GM23338 (cell line): Measurements from ENCODE around the gene KCNE1.
"Not testable (repeated sequence)": the region's sequence is repeated elsewhere in the genome, so short reads cannot be mapped to it uniquely, and the experiment has no call there.

ENCODE experiments used
- CREB1 ChIP-seq: fragments of 250-450 bp; sonication (Bioruptor Pico); IDR thresholded peaks from 2 replicates; pipeline ENCODE4 v1.5.0; 2020; ENCODE audit warnings: low read depth, mild to moderate bottlenecking, moderate library complexity
- CTCF ChIP-seq, 2 experiments: fragments of 200-600 bp in 1 of 2; sonication (generic) in 1 of 2; conservative IDR thresholded peaks; 2 replicates each; pipeline versions ENCODE4 v1.5.1 to v1.6.1; 2016 to 2017; ENCODE audit warnings: antibody characterized with exemption in 2 of 2, low read depth in 2 of 2, mild to moderate bottlenecking in 2 of 2, moderate library complexity in 1 of 2
- ETS1 ChIP-seq: IDR thresholded peaks from 2 replicates; pipeline ENCODE4 v1.6.1; 2016; ENCODE audit warnings: antibody characterized with exemption
- EZH2 ChIP-seq: fragments of 200-600 bp; sonication (generic); IDR thresholded peaks from one replicate; pipeline ENCODE4 v1.8.0; 2017; ENCODE audit warnings: antibody characterized with exemption, mild to moderate bottlenecking, low read depth; ENCODE audit not compliant: unreplicated experiment
- EZH2phosphoT487 ChIP-seq: fragments of 200-600 bp; sonication (generic); IDR thresholded peaks from one replicate; pipeline ENCODE4 v1.8.1; 2018; ENCODE audit warnings: antibody characterized with exemption; ENCODE audit not compliant: unreplicated experiment
- POLR2AphosphoS5 ChIP-seq: IDR thresholded peaks from 2 replicates; pipeline ENCODE4 v1.6.1; 2016; ENCODE audit warnings: antibody characterized with exemption, low read depth
- ZNF114 ChIP-seq: fragments of 250-450 bp; sonication (Bioruptor Pico); IDR thresholded peaks from 2 replicates; pipeline ENCODE4 v1.5.0; 2020; ENCODE audit warnings: mild to moderate bottlenecking, moderate library complexity

GRCh38 chr21:34429710-34430109 lies 82.3 kb downstream of the KCNE1 start:
- TF ChIP-seq EZH2; EZH2phosphoT487; CTCF (conservative IDR thresholded peaks at IDR 0.05; ENCODE audit: low read depth in 2 of 2); ETS1; POLR2AphosphoS5; CREB1 (CRISPR knock-in tag); ZNF114 (CRISPR knock-in tag): not testable (repeated sequence)
